RKO (cell line): ENCODE measurements around the gene C1QL1.

Source experiments
- DNase-seq: peaks from one replicate; pipeline ENCODE4 v3.0.0-alpha.2; 2016; ENCODE audit warnings: low spot score

C1QL1 gene

GRCh38 chr17:44914148-44914547, 54.0 kb downstream of the C1QL1 start:
- no peak for DNase-seq

GRCh38 chr17:44913676-44914075, 54.4 kb downstream of the C1QL1 start:
- DNase-seq, result no peak

GRCh38 chr17:44912763-44913544, 55.1 kb downstream of the C1QL1 start:
- no peak for DNase-seq

DNA sequence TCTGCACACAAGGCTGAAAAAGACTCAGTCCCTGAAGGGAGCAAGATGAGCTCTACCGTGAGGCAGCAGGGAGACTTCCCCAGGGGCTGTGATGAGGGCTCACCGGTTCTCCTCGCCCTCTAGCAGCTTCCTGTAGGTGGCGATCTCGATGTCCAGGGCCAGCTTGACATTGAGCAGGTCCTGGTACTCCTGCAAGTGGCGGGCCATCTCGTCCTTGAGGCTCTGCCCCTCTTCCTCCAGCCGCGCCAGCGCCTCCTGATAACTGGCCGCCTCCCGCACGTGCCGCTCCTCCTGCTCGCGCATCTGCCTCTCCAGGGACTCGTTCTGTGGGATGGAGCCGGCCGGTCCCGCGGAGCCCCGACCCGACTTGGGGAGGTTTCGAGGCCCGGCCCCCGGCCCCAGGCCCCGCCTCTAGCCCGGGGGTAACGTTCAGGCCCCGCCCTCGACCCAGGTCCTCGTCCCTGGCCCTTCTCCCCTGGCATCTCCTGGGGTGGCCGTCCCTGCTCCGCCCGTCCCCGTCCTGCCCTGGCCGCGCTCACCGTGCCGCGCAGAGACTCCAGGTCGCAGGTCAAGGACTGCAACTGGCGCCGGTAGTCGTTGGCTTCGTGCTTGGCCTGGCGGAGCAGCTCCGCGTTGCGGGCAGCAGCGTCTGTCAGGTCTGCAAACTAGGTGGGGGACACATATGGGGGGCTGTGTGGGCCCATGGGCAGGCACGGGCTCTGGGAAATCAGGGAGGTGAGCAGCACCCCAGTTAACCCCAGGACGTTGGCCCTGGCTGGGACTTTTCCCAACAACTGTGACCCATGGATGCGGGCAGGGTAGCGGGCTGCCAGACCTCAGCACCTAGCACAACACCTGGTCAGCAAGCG, 56.7 kb downstream of the C1QL1 start:
- no peak for DNase-seq

- no peak for DNase-seq
Observed at GRCh38 chr17:44910231-44911106, 57.6 kb downstream of the C1QL1 start.
